ENCODE measurements around the gene LBR. TPM values are rescaled to one million over a fixed set of nuclear protein-coding genes. Genes with fewer than 3 reads are reported as not detected.

The LBR gene
- total RNA-seq, 1 donor from 2014 or later, result 41.5 TPM

DNA sequence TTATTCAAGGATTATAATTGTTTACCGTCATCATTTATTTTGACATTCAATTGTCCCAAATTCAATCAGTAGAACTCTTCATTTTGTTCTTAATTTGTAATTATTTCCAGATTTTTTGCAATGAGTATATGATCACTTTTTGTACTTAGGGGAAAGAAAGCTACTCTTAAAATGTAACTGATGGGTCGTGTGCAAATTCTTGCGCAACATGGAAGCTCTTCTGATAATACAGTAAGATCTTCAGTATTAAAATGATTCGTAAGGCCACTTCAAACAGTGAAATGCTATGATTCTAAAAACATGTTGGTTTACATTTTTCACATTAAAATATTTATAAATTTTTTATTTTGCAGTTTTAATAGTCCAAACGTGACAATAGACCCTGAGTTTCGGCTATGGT is 63.4 kb downstream of the LBR start:
- TF ChIP-seq, protein P1, sequence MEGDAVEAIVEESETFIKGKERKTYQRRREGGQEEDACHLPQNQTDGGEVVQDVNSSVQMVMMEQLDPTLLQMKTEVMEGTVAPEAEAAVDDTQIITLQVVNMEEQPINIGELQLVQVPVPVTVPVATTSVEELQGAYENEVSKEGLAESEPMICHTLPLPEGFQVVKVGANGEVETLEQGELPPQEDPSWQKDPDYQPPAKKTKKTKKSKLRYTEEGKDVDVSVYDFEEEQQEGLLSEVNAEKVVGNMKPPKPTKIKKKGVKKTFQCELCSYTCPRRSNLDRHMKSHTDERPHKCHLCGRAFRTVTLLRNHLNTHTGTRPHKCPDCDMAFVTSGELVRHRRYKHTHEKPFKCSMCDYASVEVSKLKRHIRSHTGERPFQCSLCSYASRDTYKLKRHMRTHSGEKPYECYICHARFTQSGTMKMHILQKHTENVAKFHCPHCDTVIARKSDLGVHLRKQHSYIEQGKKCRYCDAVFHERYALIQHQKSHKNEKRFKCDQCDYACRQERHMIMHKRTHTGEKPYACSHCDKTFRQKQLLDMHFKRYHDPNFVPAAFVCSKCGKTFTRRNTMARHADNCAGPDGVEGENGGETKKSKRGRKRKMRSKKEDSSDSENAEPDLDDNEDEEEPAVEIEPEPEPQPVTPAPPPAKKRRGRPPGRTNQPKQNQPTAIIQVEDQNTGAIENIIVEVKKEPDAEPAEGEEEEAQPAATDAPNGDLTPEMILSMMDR (IDR thresholded peaks at IDR 0.05), result no peak
- TF ChIP-seq POLR2A (IDR thresholded peaks at IDR 0.05), result no peak
- no peak for TF ChIP-seq POLR2AphosphoS5 (IDR thresholded peaks at IDR 0.05; ENCODE audit: insufficient read depth in 1 of 2, low read depth in 1 of 2)
- no peaks in the 10 kb centered on the region for H3K4me1 ChIP-seq

DNA sequence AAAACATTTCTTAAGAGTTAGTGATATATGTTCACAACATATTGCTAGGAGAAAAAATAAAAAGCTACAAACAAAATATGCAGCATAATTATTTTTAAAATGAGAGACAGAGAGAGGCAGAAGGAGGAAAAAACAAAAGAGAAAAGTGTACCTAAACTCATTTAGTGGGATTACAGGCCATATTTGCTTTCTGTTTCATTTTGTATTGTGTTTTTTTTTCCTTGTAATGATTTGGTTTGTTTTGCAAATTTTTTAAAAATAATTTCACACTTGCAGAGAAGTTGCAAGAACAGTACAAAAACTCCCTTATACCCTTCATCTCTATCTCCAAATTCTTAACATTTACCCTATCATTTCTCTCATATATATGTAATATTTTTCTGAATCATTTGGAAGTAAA is 65.0 kb downstream of the LBR start:
- Histone ChIP-seq H3K27ac (no peak overlapping the region), H3K4me3 (no peak overlapping the region), H3K4me1 (no peaks in the 10 kb centered on the region), H3K36me3 (no peaks in the 10 kb centered on the region), H3K27me3 (no peaks in the 10 kb centered on the region), H3K9me3 (no peaks in the 10 kb centered on the region)
- intact Hi-C loops (cut with DNase I), result no loop called here
- no peak for DNase-seq (ENCODE audit: extremely low spot score in 2 of 2)
- no peak for TF ChIP-seq POLR2AphosphoS5 (IDR thresholded peaks at IDR 0.05; ENCODE audit: insufficient read depth in 1 of 2, low read depth in 1 of 2)
- no peak for TF ChIP-seq POLR2A (IDR thresholded peaks at IDR 0.05)
- TF ChIP-seq, protein P1 (IDR thresholded peaks at IDR 0.05), result no peak

More for the DNA sequence above, 63.4 kb downstream of the LBR start:
- Histone ChIP-seq H3K27me3 (no peaks in the 10 kb centered on the region), H3K27ac (no peak overlapping the region), H3K9me3 (no peaks in the 10 kb centered on the region), H3K36me3 (no peaks in the 10 kb centered on the region), H3K4me3 (no peak overlapping the region)
- intact Hi-C loops (cut with DNase I), result no loop called here
- no peak for DNase-seq (ENCODE audit: extremely low spot score in 2 of 2)

DNA sequence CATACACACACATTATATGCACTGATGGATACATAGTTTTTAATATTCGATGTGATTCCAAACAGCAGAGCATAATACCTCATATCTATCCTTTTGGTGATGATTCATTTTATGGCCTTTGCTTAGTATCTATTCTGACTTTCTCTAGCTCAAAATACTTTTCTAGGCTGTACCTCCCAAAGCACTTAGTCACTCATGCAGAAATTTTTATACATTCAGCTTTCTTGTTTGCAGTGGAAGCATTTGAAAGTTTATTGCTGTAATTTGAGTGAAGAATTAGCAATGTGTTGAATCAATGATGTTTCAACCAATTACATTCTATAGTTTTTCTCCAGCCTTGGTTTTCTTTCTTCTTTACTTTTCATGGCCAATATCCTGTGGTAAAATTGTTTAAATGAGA is 66.7 kb downstream of the LBR start:
- H3K27me3 ChIP-seq, result no peaks in the 10 kb centered on the region
- intact Hi-C loops (cut with DNase I), result no loop called here
- no peaks in the 10 kb centered on the region for H3K36me3 ChIP-seq

DNA sequence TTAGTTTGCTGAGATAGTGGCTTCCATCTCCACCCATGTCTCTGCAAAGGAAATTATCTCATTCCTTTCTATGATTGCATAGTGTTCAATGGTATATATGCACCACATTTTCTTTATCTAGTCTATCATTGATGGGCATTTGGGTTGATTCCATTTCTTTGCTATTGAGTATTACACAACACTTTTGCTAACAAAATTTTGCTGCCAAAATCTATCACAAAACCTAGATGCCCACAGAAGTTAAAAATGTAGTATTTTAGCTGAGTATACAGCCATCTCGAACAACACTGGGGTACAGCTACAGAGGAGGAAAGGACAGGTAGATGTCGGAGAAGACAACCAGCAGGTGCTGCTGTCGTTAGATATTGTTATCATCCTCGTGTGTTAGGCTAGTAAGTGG is 67.7 kb downstream of the LBR start:
- H3K9me3 ChIP-seq, result no peaks in the 10 kb centered on the region
- intact Hi-C loops (cut with DNase I), result no loop called here
- no peaks in the 10 kb centered on the region for H3K27me3 ChIP-seq
- TF ChIP-seq POLR2AphosphoS5 (IDR thresholded peaks at IDR 0.05; ENCODE audit: insufficient read depth in 1 of 2, low read depth in 1 of 2) (no peak), POLR2A (IDR thresholded peaks at IDR 0.05) (no peak)
- TF ChIP-seq, protein P1 (IDR thresholded peaks at IDR 0.05), result no peak
- no peak for DNase-seq (ENCODE audit: extremely low spot score in 2 of 2)
- no peak overlapping the region for H3K27ac ChIP-seq
- no peaks in the 10 kb centered on the region for H3K36me3 ChIP-seq
- H3K4me3 ChIP-seq, result no peak overlapping the region
- no peaks in the 10 kb centered on the region for H3K4me1 ChIP-seq

More for the DNA sequence above, 66.7 kb downstream of the LBR start:
- no peaks in the 10 kb centered on the region for H3K9me3 ChIP-seq
- no peak for TF ChIP-seq POLR2AphosphoS5 (IDR thresholded peaks at IDR 0.05; ENCODE audit: insufficient read depth in 1 of 2, low read depth in 1 of 2)
- TF ChIP-seq, protein P1 (IDR thresholded peaks at IDR 0.05), result no peak
- no peak overlapping the region for H3K27ac ChIP-seq
- H3K4me3 ChIP-seq, result no peak overlapping the region
- H3K4me1 ChIP-seq, result no peaks in the 10 kb centered on the region
- DNase-seq (ENCODE audit: extremely low spot score in 2 of 2), result no peak

DNA sequence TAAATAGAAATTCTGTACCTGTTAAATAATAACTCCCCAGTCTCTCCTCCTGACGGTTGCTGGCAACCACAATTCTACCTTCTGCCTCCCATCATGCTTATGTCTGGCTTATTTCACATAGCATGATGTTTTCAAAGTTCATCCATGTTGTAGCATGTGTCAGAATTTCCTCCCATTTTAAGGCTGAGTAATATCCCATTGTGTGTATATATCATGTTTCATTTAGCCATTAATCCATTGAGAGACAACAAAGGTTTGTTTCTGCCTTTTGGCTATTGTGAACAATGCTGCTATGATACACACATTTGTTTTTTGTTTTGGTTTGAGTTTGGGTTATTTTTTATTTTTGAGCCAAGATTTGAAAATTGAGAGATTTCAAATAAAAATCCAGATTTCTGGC is 72.0 kb downstream of the LBR start:
- TF ChIP-seq POLR2AphosphoS5 (IDR thresholded peaks at IDR 0.05; ENCODE audit: insufficient read depth in 1 of 2, low read depth in 1 of 2) (no peak), POLR2A (IDR thresholded peaks at IDR 0.05) (no peak)
- TF ChIP-seq, protein P1 (IDR thresholded peaks at IDR 0.05), result no peak
- H3K4me1 ChIP-seq, result no peaks in the 10 kb centered on the region
- no peak overlapping the region for H3K4me3 ChIP-seq
- H3K27ac ChIP-seq, result no peak overlapping the region
- no peaks in the 10 kb centered on the region for H3K36me3 ChIP-seq
- intact Hi-C loops (cut with DNase I), result no loop called here
- no peak for DNase-seq (ENCODE audit: extremely low spot score in 2 of 2)
- no peaks in the 10 kb centered on the region for H3K27me3 ChIP-seq
- no peaks in the 10 kb centered on the region for H3K9me3 ChIP-seq
